GM23338 (cell line): ENCODE results near the gene MARCHF2. TPM values are rescaled to one million over a fixed set of nuclear protein-coding genes. Genes with fewer than 3 reads are reported as not detected.
A peak's percentile ranks its signal among the peaks of the same experiment; 100 is the strongest.

ENCODE experiments used
- ATAC-seq: fragments of 200-7000 bp; cut with Tn5 transposase; 3 replicates; pipeline ENCODE4 v1.9.1; 2020
- DNase-seq: peaks from one replicate; pipeline ENCODE4 v3.0.0-alpha.2; 2015; ENCODE audit warnings: low spot score
- H2AFZ ChIP-seq: fragments of 200-600 bp; sonication (generic); 2 replicates; pipeline ENCODE4 v1.8.0; 2016; ENCODE audit warnings: antibody characterized with exemption, mild to moderate bottlenecking, moderate library complexity
- H3F3A ChIP-seq: fragments of 200-600 bp; sonication (generic); replicated peaks from 2 replicates; pipeline ENCODE4 v1.8.0; 2017; ENCODE audit warnings: antibody characterized with exemption, mixed run types, low read depth
- H3K27ac ChIP-seq: fragments of 200-600 bp; sonication (generic); 2 replicates; pipeline ENCODE4 v1.6.1; 2016; ENCODE audit warnings: low read depth
- H3K27me3 ChIP-seq: fragments of 200-600 bp; sonication (generic); 2 replicates; pipeline ENCODE4 v1.8.0; 2016; ENCODE audit warnings: mild to moderate bottlenecking, mixed run types, moderate library complexity; ENCODE audit not compliant: insufficient read depth
- H3K36me3 ChIP-seq: fragments of 200-600 bp; sonication (generic); 2 replicates; pipeline ENCODE4 v1.8.0; 2016; ENCODE audit warnings: mild to moderate bottlenecking; ENCODE audit not compliant: insufficient read depth
- H3K4me1 ChIP-seq: fragments of 200-600 bp; sonication (generic); 2 replicates; pipeline ENCODE4 v1.8.0; 2016; ENCODE audit warnings: mild to moderate bottlenecking, moderate library complexity; ENCODE audit not compliant: insufficient read depth
- H3K4me2 ChIP-seq: fragments of 200-600 bp; sonication (generic); 2 replicates; pipeline ENCODE4 v1.7.1; 2017; ENCODE audit warnings: mixed run types
- H3K4me3 ChIP-seq: fragments of 200-600 bp; sonication (generic); 2 replicates; pipeline ENCODE4 v1.6.1; 2016; ENCODE audit warnings: mixed run types
- H3K79me2 ChIP-seq: fragments of 200-600 bp; sonication (generic); replicated peaks from 2 replicates; pipeline ENCODE4 v1.8.0; 2017; ENCODE audit warnings: mild to moderate bottlenecking; ENCODE audit not compliant: insufficient read depth
- H3K9me2 ChIP-seq: fragments of 200-600 bp; sonication (generic); 2 replicates; pipeline ENCODE4 v1.8.0; 2017; ENCODE audit not compliant: insufficient read depth
- H4K20me1 ChIP-seq: fragments of 200-600 bp; sonication (generic); replicated peaks from 2 replicates; pipeline ENCODE4 v1.8.0; 2017; ENCODE audit warnings: mild to moderate bottlenecking; ENCODE audit not compliant: insufficient read depth
- H3K27ac Mint-ChIP-seq: 2 replicates; pipeline ENCODE4 v1.8.0; 2020; ENCODE audit warnings: inconsistent platforms, mild to moderate bottlenecking, moderate library complexity, mixed read lengths
- H3K27me3 Mint-ChIP-seq: 3 replicates; pipeline ENCODE4 v1.8.0; 2022; ENCODE audit warnings: low read depth, mild to moderate bottlenecking, moderate library complexity, mixed read lengths, inconsistent platforms; ENCODE audit not compliant: insufficient read depth, poor library complexity
- H3K36me3 Mint-ChIP-seq: 3 replicates; pipeline ENCODE4 v1.8.0; 2021; ENCODE audit warnings: low read depth, mild to moderate bottlenecking, inconsistent platforms, moderate library complexity, mixed read lengths
- H3K4me1 Mint-ChIP-seq: 3 replicates; pipeline ENCODE4 v1.8.0; 2020; ENCODE audit warnings: mild to moderate bottlenecking, inconsistent platforms, mixed read lengths
- H3K4me3 Mint-ChIP-seq: 3 replicates; pipeline ENCODE4 v1.8.0; 2021; ENCODE audit warnings: moderate library complexity, mild to moderate bottlenecking, inconsistent platforms, mixed read lengths
- H3K9me3 Mint-ChIP-seq: 3 replicates; pipeline ENCODE4 v1.8.0; 2020; ENCODE audit warnings: moderate library complexity, mild to moderate bottlenecking, inconsistent platforms, mixed read lengths
- CREB1 ChIP-seq: fragments of 250-450 bp; sonication (Bioruptor Pico); IDR thresholded peaks from 2 replicates; pipeline ENCODE4 v1.5.0; 2020; ENCODE audit warnings: low read depth, mild to moderate bottlenecking, moderate library complexity
- CTCF ChIP-seq, 2 experiments: fragments of 200-600 bp in 1 of 2; sonication (generic) in 1 of 2; conservative IDR thresholded peaks; 2 replicates each; pipeline versions ENCODE4 v1.5.1 to v1.6.1; 2016 to 2017; ENCODE audit warnings: antibody characterized with exemption in 2 of 2, low read depth in 2 of 2, mild to moderate bottlenecking in 2 of 2, moderate library complexity in 1 of 2
- ETS1 ChIP-seq: IDR thresholded peaks from 2 replicates; pipeline ENCODE4 v1.6.1; 2016; ENCODE audit warnings: antibody characterized with exemption
- EZH2 ChIP-seq: fragments of 200-600 bp; sonication (generic); IDR thresholded peaks from one replicate; pipeline ENCODE4 v1.8.0; 2017; ENCODE audit warnings: antibody characterized with exemption, mild to moderate bottlenecking, low read depth; ENCODE audit not compliant: unreplicated experiment
- EZH2phosphoT487 ChIP-seq: fragments of 200-600 bp; sonication (generic); IDR thresholded peaks from one replicate; pipeline ENCODE4 v1.8.1; 2018; ENCODE audit warnings: antibody characterized with exemption; ENCODE audit not compliant: unreplicated experiment
- JUNB ChIP-seq: IDR thresholded peaks from one replicate; pipeline ENCODE4 v1.6.1; 2016; ENCODE audit warnings: antibody characterized with exemption; ENCODE audit not compliant: unreplicated experiment
- NANOG ChIP-seq: IDR thresholded peaks from 2 replicates; pipeline ENCODE4 v1.6.1; 2016; ENCODE audit warnings: antibody characterized with exemption, borderline replicate concordance
- POLR2AphosphoS5 ChIP-seq: IDR thresholded peaks from 2 replicates; pipeline ENCODE4 v1.6.1; 2016; ENCODE audit warnings: antibody characterized with exemption, low read depth
- REST ChIP-seq: IDR thresholded peaks from one replicate; pipeline ENCODE4 v1.6.1; 2018; ENCODE audit warnings: antibody characterized with exemption; ENCODE audit not compliant: unreplicated experiment
- STAT1 ChIP-seq: IDR thresholded peaks from one replicate; pipeline ENCODE4 v1.6.1; 2016; ENCODE audit warnings: antibody characterized with exemption; ENCODE audit not compliant: unreplicated experiment
- ZNF114 ChIP-seq: fragments of 250-450 bp; sonication (Bioruptor Pico); IDR thresholded peaks from 2 replicates; pipeline ENCODE4 v1.5.0; 2020; ENCODE audit warnings: mild to moderate bottlenecking, moderate library complexity
- ZNF331 ChIP-seq: fragments of 250-450 bp; sonication (Bioruptor Pico); IDR thresholded peaks from 2 replicates; pipeline ENCODE4 v1.5.0; 2020; ENCODE audit warnings: low read depth, mild to moderate bottlenecking, moderate library complexity
- polyA plus RNA-seq: library from polyadenylated mRNA; unstranded; fragments of >200 nt; fragmentation: Nextera tagmentation; extraction: Ambion mirVana; gene quantifications from 2 replicates; pipeline ENCODE4 v1.2.1, GENCODE V29; 2016
- total RNA-seq: library from RNA; depleted of rRNA; stranded (reverse); fragments of >200 nt; shearing (Covaris generic); gene quantifications from 2 replicates; pipeline ENCODE4 v1.2.3, GENCODE V29; 2014

The MARCHF2 gene
- total and polyA plus RNA-seq, 2 experiments from 2014 or later: 18.9 to 50.1 TPM

GRCh38 chr19:8449830-8450229 lies 36.7 kb downstream of the MARCHF2 start (continued):
- TF ChIP-seq NANOG: no peak
- TF ChIP-seq ETS1: no peak
- TF ChIP-seq EZH2: no peak
- no peak for TF ChIP-seq ZNF331 (CRISPR knock-in tag)
- no peak for TF ChIP-seq CTCF (conservative IDR thresholded peaks at IDR 0.05; ENCODE audit: low read depth in 2 of 2)
- TF ChIP-seq REST: no peak
- TF ChIP-seq STAT1: no peak
- no peak for TF ChIP-seq EZH2phosphoT487

GRCh38 chr19:8451377-8451776 lies 38.3 kb downstream of the MARCHF2 start:
- H3K4me1 Mint-ChIP-seq: peaks cover 82% of the 10 kb centered on the region
- H3K4me3 Mint-ChIP-seq: peak overlapping the region; percentile 53
- no peaks in the 10 kb centered on the region for H3K27me3 ChIP-seq
- peaks cover 75% of the 10 kb centered on the region for H4K20me1 ChIP-seq
- no peak overlapping the region for H2AFZ ChIP-seq
- H3F3A ChIP-seq: no peaks in the 10 kb centered on the region; the same call in 1 of the 2 replicates
- H3K27ac ChIP-seq: peak overlapping the region; percentile 37; the same call in 1 of the 2 replicates
- peaks cover 11% of the 10 kb centered on the region for H3K27me3 Mint-ChIP-seq
- H3K36me3 ChIP-seq: peaks cover 9% of the 10 kb centered on the region; the same call in 1 of the 2 replicates
- peak overlapping the region; percentile 49; the same call in 1 of the 2 replicates for H3K27ac Mint-ChIP-seq
- peak overlapping the region; percentile 46 for H3K4me2 ChIP-seq
- H3K4me3 ChIP-seq: no peak overlapping the region; the same call in 1 of the 2 replicates
- H3K36me3 Mint-ChIP-seq: peaks cover 75% of the 10 kb centered on the region
- peaks cover 99% of the 10 kb centered on the region for H3K79me2 ChIP-seq
- DNase-seq (no peak), ATAC-seq (no peak)
- no peaks in the 10 kb centered on the region for H3K9me2 ChIP-seq
- peaks cover 78% of the 10 kb centered on the region for H3K4me1 ChIP-seq
- H3K9me3 Mint-ChIP-seq: no peaks in the 10 kb centered on the region
- TF ChIP-seq STAT1 (no peak), ETS1 (no peak), ZNF331 (CRISPR knock-in tag) (no peak), REST (no peak), CTCF (conservative IDR thresholded peaks at IDR 0.05; ENCODE audit: low read depth in 2 of 2) (no peak), POLR2AphosphoS5 (no peak), CREB1 (CRISPR knock-in tag) (no peak), EZH2phosphoT487 (no peak), ZNF114 (CRISPR knock-in tag) (no peak), JUNB (no peak), EZH2 (no peak), NANOG (no peak)
